Lower lobe of right lung (tissue), 2 donors: ENCODE results near the gene PPIE. TPM values are rescaled to one million over a fixed set of nuclear protein-coding genes. Genes with fewer than 3 reads are reported as not detected.

Experiments
- ATAC-seq, 2 donors: fragments of 200-7000 bp; cut with Tn5 transposase; one replicate each; pipeline ENCODE4 v1.9.1; 2020 to 2022; ENCODE audit warnings: mild to moderate bottlenecking in 2 of 2, moderate library complexity in 2 of 2
- DNase-seq: peaks from one replicate; pipeline ENCODE4 v3.0.0-alpha.2; 2020
- H3K27ac ChIP-seq: fragments of 200-600 bp; one replicate; pipeline ENCODE4 v1.8.0; 2022
- H3K27me3 ChIP-seq: fragments of 200-600 bp; one replicate; pipeline ENCODE4 v1.8.0; 2022; ENCODE audit warnings: low read depth
- H3K36me3 ChIP-seq: fragments of 200-600 bp; one replicate; pipeline ENCODE4 v1.8.0; 2022; ENCODE audit warnings: mild to moderate bottlenecking
- H3K4me1 ChIP-seq: fragments of 200-600 bp; one replicate; pipeline ENCODE4 v1.8.0; 2022
- H3K4me3 ChIP-seq: fragments of 200-600 bp; one replicate; pipeline ENCODE4 v1.8.0; 2022; ENCODE audit warnings: mild to moderate bottlenecking
- H3K9me3 ChIP-seq: fragments of 200-600 bp; one replicate; pipeline ENCODE4 v1.8.0; 2022
- intact Hi-C: fragments of 100-400 bp; cut with DNase I; formaldehyde crosslinking; loops from one replicate; pipeline ENCODE4 v1.11.0; 2022
- long read RNA-seq: library from polyadenylated mRNA; unstranded; transcript quantifications from one replicate; pipeline ENCODE4 v2.0.0, GENCODE V29; 2021
- total RNA-seq: library from RNA; stranded (reverse); fragmentation: NEBNext Ultra II Directional; extraction: Animal tissue kit (Norgen Biotek cat#: 25700); gene quantifications from one replicate; pipeline ENCODE4 v1.2.1, GENCODE V29; 2021
- TF ChIP-seq, protein P1 (sequence below): fragments of 200-600 bp; IDR thresholded peaks from one replicate; pipeline ENCODE4 v1.8.0; 2022; ENCODE audit warnings: antibody characterized with exemption, mild to moderate bottlenecking
- donor health status: DM: no; HTN: yes; CAD: no; lungs with severe emphysema.

PPIE gene
- total RNA-seq = 34.6 TPM
- long read RNA-seq, transcript PPIE-202 (10 exons, 1,079 nt) = minor isoform, 11 of 121 reads
- long read RNA-seq, transcript PPIE-201 (10 exons, 1,277 nt) = major isoform, 58 of 121 reads
- long read RNA-seq, partial matches to known transcripts = 15 of 121 reads
- long read RNA-seq, other reads (novel, unspliced or antisense) = 33 of 121 reads

- peak within 1 kb of the TSS; percentile 88 for H3K27ac ChIP-seq
- ATAC-seq (peak; percentile 98 to 100), DNase-seq (peak; percentile 97)
- H3K4me3 ChIP-seq = peak within 1 kb of the TSS; percentile 93
- peaks cover 10% of the 10 kb centered on the region for H3K27me3 ChIP-seq
- peaks cover 17% of the 10 kb centered on the region for H3K4me1 ChIP-seq
- peaks cover 39% of the 10 kb centered on the region for H3K36me3 ChIP-seq
- TF ChIP-seq, protein P1, sequence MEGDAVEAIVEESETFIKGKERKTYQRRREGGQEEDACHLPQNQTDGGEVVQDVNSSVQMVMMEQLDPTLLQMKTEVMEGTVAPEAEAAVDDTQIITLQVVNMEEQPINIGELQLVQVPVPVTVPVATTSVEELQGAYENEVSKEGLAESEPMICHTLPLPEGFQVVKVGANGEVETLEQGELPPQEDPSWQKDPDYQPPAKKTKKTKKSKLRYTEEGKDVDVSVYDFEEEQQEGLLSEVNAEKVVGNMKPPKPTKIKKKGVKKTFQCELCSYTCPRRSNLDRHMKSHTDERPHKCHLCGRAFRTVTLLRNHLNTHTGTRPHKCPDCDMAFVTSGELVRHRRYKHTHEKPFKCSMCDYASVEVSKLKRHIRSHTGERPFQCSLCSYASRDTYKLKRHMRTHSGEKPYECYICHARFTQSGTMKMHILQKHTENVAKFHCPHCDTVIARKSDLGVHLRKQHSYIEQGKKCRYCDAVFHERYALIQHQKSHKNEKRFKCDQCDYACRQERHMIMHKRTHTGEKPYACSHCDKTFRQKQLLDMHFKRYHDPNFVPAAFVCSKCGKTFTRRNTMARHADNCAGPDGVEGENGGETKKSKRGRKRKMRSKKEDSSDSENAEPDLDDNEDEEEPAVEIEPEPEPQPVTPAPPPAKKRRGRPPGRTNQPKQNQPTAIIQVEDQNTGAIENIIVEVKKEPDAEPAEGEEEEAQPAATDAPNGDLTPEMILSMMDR = no peak
- intact Hi-C loops = no loop called here
- no peaks in the 10 kb centered on the region for H3K9me3 ChIP-seq
Measured at GRCh38 chr1:39738622-39739366, at the start of gene PPIE. PPIE (plus strand) TSS chr1:39738882; CDS start chr1:39738901, 19 bp downstream.

GRCh38 chr1:39689214-39689613 lies 49.5 kb upstream of the PPIE start:
- ATAC-seq (no peak), DNase-seq (no peak)
- no peak overlapping the region for H3K27ac ChIP-seq
- TF ChIP-seq, protein P1 = no peak
- intact Hi-C loops = no loop called here
- H3K4me1 ChIP-seq = peaks cover 22% of the 10 kb centered on the region
- no peak overlapping the region for H3K4me3 ChIP-seq
- H3K9me3 ChIP-seq = no peaks in the 10 kb centered on the region
- H3K27me3 ChIP-seq = peaks cover 46% of the 10 kb centered on the region
- no peaks in the 10 kb centered on the region for H3K36me3 ChIP-seq

DNA sequence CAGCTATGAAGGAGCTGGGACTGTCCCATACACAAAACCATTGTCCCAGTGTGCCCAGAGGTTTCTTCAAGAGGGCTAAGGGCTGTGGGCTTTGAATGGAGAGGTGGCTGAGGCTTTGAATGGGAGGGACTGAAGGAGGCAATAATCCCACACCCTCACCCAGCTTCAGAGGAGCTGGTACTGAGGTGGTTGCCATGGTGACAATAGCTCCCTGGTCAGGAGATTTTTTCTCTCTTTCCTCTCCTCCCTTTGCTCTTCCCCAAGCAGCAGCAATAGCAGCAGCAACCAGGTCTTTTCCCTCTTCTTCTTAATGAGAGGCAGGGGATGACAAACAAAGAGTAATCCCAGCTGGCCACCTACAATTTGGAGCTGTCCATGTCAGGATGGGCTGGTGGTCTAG lies 49.0 kb upstream of the PPIE start:
- Histone ChIP-seq H3K27ac (no peak overlapping the region), H3K9me3 (no peaks in the 10 kb centered on the region), H3K4me1 (peaks cover 22% of the 10 kb centered on the region), H3K27me3 (peaks cover 42% of the 10 kb centered on the region), H3K36me3 (no peaks in the 10 kb centered on the region), H3K4me3 (no peak overlapping the region)
- ATAC-seq (no peak), DNase-seq (no peak)
- TF ChIP-seq, protein P1 = no peak
- intact Hi-C loops = no loop called here

DNA sequence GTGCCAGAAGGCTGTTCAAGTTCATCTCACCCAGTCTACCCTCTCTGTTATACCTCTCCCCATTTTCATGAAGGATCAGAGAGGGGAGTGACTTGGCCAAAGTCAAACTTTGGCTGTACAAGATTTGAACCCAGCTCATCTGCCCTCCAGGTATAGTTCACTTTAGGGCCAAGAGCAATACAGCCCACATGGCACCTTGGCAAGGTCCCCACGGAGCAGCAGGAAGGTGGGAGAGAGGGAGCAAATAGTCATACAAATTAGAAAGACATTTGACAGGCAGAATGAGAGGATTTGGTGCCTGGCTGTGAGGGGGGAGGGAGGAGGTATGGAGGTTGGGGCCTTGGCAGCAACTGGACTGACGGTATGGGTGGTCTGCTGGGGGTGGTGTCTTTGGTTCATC lies 48.5 kb upstream of the PPIE start:
- ATAC-seq = no peak
- Histone ChIP-seq H3K27ac (no peak overlapping the region), H3K4me3 (no peak overlapping the region), H3K36me3 (no peaks in the 10 kb centered on the region), H3K9me3 (no peaks in the 10 kb centered on the region), H3K27me3 (peaks cover 36% of the 10 kb centered on the region), H3K4me1 (peaks cover 22% of the 10 kb centered on the region)
- intact Hi-C loops = no loop called here
- TF ChIP-seq, protein P1 = no peak
- no peak for DNase-seq

DNA sequence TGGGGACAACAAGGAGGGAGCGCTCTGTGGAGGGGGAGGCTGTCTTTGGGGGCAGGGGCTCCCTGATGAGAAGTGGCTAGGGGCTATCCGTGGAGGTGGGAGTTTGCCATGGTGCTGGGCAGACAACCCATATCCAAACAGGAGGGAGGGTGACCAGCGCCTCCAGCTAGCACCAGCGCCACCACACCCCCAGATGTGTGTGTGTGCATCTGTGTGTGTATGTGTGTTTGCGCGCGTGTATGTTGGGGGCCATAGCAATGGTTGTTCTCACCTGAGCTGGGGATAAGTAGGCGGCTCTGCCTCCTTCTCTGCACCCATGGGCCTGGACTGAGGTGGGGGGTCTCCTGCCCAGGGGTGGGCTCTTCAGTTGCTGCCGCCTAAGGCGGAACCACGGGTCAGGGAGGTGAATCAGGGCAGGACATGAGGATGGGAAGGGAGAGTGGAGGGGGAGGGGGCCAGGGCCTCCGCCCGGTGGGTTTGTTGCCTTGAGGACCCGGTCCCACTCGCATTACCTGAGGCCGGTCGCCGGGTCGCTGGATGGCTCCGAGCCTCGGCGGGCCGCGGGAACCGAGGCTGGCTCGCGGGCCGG lies 47.8 kb upstream of the PPIE start:
- H3K9me3 ChIP-seq = no peaks in the 10 kb centered on the region
- TF ChIP-seq, protein P1 = no peak
- H3K4me3 ChIP-seq = peak overlapping the region; percentile 54
- H3K27me3 ChIP-seq = peaks cover 35% of the 10 kb centered on the region
- no peaks in the 10 kb centered on the region for H3K36me3 ChIP-seq
- H3K27ac ChIP-seq = no peak overlapping the region
- intact Hi-C loops = no loop called here
- peaks cover 22% of the 10 kb centered on the region for H3K4me1 ChIP-seq
- ATAC-seq (peak in 1 of 2 donors; percentile 23), DNase-seq (no peak)
